Progenitor cell of endocrine pancreas (in vitro differentiated cells): Measurements from ENCODE around the gene FNDC1. TPM values are rescaled to one million over a fixed set of nuclear protein-coding genes. Genes with fewer than 3 reads are reported as not detected.
A peak's percentile ranks its signal among the peaks of the same experiment; 100 is the strongest.

ENCODE experiments used
- DNase-seq: peaks from one replicate; pipeline ENCODE4 v3.0.0; 2021; ENCODE audit warnings: low spot score; ENCODE audit not compliant: unreplicated experiment
- H3K27ac Mint-ChIP-seq: 2 replicates; pipeline ENCODE4 v1.8.0; 2021; ENCODE audit warnings: mild to moderate bottlenecking, moderate library complexity, mixed read lengths
- H3K27me3 Mint-ChIP-seq: 2 replicates; pipeline ENCODE4 v1.8.0; 2021; ENCODE audit warnings: mixed read lengths
- H3K36me3 Mint-ChIP-seq: 2 replicates; pipeline ENCODE4 v1.8.0; 2022; ENCODE audit warnings: mixed read lengths; ENCODE audit not compliant: insufficient read depth
- H3K4me1 Mint-ChIP-seq: 2 replicates; pipeline ENCODE4 v1.8.0; 2021; ENCODE audit warnings: low read depth, mixed read lengths
- H3K4me3 Mint-ChIP-seq: 2 replicates; pipeline ENCODE4 v1.8.0; 2021; ENCODE audit warnings: low read depth, mild to moderate bottlenecking, moderate library complexity, mixed read lengths
- H3K9me3 Mint-ChIP-seq: 2 replicates; pipeline ENCODE4 v1.8.0; 2021; ENCODE audit warnings: low read depth, mixed read lengths
- total RNA-seq: library from RNA; stranded (reverse); gene quantifications from 2 replicates; pipeline ENCODE4 v1.2.1, GENCODE V29; 2021
- TF ChIP-seq, protein P1 (sequence below): fragments of 200-600 bp; sonication (generic); IDR thresholded peaks from one replicate; pipeline ENCODE4 v1.5.0; 2021; ENCODE audit warnings: antibody characterized with exemption, mild to moderate bottlenecking; ENCODE audit not compliant: unreplicated experiment

Gene FNDC1
- total RNA-seq, 1 donor from 2014 or later: 0.07 TPM

DNA sequence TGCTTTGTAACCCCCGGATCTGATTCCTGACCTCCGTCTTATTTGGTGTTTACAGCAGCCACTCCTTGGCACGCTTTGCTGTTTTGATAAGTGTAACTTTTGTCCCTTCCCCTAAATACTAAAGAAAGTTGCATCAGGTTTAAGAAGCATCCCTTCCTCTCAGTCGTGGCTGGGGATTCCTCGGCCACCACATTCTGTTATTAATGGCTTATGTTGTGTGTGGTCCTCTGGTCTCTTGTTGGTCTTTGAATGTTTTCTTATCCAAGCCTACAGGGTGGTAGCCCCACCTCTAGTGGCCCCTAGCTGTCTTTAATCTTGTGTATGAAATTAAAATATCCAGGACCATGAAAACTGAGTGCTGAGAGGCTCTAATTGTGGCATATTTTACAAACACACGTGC is 37.5 kb upstream of the FNDC1 start:
- H3K27me3 Mint-ChIP-seq: peaks cover 13% of the 10 kb centered on the region
- no peak for DNase-seq
- TF ChIP-seq, protein P1, sequence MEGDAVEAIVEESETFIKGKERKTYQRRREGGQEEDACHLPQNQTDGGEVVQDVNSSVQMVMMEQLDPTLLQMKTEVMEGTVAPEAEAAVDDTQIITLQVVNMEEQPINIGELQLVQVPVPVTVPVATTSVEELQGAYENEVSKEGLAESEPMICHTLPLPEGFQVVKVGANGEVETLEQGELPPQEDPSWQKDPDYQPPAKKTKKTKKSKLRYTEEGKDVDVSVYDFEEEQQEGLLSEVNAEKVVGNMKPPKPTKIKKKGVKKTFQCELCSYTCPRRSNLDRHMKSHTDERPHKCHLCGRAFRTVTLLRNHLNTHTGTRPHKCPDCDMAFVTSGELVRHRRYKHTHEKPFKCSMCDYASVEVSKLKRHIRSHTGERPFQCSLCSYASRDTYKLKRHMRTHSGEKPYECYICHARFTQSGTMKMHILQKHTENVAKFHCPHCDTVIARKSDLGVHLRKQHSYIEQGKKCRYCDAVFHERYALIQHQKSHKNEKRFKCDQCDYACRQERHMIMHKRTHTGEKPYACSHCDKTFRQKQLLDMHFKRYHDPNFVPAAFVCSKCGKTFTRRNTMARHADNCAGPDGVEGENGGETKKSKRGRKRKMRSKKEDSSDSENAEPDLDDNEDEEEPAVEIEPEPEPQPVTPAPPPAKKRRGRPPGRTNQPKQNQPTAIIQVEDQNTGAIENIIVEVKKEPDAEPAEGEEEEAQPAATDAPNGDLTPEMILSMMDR: no peak
- no peaks in the 10 kb centered on the region for H3K36me3 Mint-ChIP-seq
- no peak overlapping the region for H3K4me3 Mint-ChIP-seq
- peaks cover 12% of the 10 kb centered on the region for H3K4me1 Mint-ChIP-seq
- no peaks in the 10 kb centered on the region for H3K9me3 Mint-ChIP-seq
- no peak overlapping the region for H3K27ac Mint-ChIP-seq

DNA sequence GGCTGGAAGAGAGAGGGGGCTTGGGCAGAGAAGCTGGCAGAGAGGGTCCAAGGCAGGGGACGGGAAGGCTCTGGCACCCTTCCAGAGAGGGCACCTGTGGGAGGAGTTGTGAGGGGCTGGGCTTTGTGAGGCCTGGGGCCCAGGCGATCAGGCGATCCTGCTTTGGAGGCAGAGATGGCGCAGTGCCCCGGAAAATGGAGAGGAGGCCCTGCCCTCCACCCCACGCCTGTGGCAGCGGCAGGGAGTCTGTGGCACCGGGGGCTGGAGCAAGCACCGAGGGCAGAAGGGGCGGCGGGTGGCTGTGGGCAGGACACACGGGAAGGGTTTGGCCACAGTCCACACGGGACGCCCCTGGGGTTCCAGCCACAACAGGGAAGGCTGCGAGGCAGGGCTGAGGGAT is 36.5 kb upstream of the FNDC1 start:
- Mint-ChIP-seq H3K27me3 (peaks cover 13% of the 10 kb centered on the region), H3K36me3 (no peaks in the 10 kb centered on the region), H3K27ac (no peak overlapping the region), H3K4me1 (peaks cover 12% of the 10 kb centered on the region), H3K4me3 (no peak overlapping the region), H3K9me3 (no peaks in the 10 kb centered on the region)
- DNase-seq: no peak
- TF ChIP-seq, protein P1: no peak

DNA sequence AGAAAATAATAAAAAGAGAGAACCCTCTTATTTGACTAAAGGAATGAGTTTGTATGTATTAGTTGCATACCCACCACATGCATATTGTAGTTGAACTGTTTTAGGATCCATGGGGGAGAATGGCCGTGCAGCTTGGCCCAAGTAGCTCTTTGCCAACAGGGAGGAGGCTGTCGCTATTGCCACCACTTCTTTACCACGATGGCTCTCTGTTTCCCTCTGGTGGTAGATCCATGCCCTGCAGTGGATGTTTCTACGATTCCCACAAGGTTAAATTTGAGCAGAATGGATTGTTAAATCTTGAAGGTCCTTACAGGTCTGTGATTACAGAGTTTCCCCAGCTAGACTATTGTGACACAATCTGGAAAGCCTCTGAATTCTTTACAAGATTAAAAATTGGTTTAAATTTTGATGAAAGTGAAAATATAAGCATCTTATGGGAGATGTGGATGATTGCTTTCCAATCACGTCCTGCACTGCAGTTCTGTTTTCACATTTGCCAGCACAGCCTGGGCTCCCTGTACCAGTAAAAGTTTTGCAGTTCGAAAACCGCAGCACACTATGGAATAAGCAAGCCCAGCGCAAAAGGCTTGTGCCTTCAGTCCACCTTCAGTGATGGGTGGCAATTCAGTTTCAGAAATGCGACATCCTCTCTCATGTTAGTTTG is 34.4 kb upstream of the FNDC1 start:
- peak; percentile 38 for DNase-seq
- peaks cover 12% of the 10 kb centered on the region for H3K4me1 Mint-ChIP-seq
- TF ChIP-seq, protein P1: peak; percentile 88
- no peaks in the 10 kb centered on the region for H3K9me3 Mint-ChIP-seq
- H3K27ac Mint-ChIP-seq: no peak overlapping the region
- H3K4me3 Mint-ChIP-seq: no peak overlapping the region
- H3K36me3 Mint-ChIP-seq: no peaks in the 10 kb centered on the region
- H3K27me3 Mint-ChIP-seq: peaks cover 23% of the 10 kb centered on the region

DNA sequence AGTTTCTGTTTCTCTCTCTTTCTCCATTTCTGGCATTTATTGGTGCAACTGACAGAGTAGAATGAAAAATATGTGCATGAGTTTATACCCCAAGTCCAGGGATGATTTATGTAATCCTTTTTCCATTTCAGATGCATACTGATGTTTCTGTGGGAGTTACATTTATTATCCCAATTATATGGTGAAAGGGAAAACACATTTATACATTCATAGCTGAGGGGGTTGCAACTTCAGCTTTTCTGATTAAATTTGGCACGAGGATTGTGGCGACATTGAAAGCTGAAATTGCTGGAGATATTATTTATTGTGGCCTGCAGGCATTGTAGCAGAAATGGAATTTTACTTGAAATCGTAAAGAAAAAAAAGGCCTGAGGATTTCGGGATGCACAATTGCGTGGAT is 31.5 kb upstream of the FNDC1 start:
- peaks cover 17% of the 10 kb centered on the region for H3K27me3 Mint-ChIP-seq

DNA sequence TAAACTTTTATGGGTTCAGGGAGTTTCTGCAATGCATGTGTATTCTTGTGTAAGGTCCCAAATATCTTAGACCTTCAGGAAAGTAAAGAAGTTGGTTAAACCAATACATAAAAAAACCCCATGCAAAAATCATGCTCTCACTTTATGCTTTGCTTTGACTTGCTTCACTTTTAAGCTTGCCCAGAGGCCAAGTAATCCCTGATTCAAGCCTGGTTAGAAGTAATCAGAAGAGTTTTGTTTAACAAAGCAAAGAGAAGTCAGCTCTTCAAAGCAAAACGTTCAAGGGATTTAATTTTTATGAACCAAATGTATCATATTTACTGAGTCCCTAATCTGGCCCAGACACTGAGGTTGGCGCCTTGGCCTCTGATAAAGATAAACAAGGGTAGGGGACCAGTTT is 26.7 kb upstream of the FNDC1 start:
- Mint-ChIP-seq H3K4me3 (no peak overlapping the region), H3K27me3 (peaks cover 25% of the 10 kb centered on the region)
- DNase-seq: no peak

More for the DNA sequence above, 31.5 kb upstream of the FNDC1 start:
- H3K4me3 Mint-ChIP-seq: no peak overlapping the region
- no peak overlapping the region for H3K27ac Mint-ChIP-seq
- TF ChIP-seq, protein P1: no peak
- no peak for DNase-seq
- H3K9me3 Mint-ChIP-seq: no peaks in the 10 kb centered on the region
- H3K4me1 Mint-ChIP-seq: peaks cover 8% of the 10 kb centered on the region
- no peaks in the 10 kb centered on the region for H3K36me3 Mint-ChIP-seq

More for the DNA sequence above, 26.7 kb upstream of the FNDC1 start:
- TF ChIP-seq, protein P1: no peak
- H3K27ac Mint-ChIP-seq: no peak overlapping the region
- no peaks in the 10 kb centered on the region for H3K4me1 Mint-ChIP-seq
- H3K36me3 Mint-ChIP-seq: no peaks in the 10 kb centered on the region
- no peaks in the 10 kb centered on the region for H3K9me3 Mint-ChIP-seq
